ENCODE measurements around the gene TBC1D32.
"Not testable (repeated sequence)": the region's sequence is repeated elsewhere in the genome, so short reads cannot be mapped to it uniquely, and the experiment has no call there.

The TBC1D32 gene, protein sequence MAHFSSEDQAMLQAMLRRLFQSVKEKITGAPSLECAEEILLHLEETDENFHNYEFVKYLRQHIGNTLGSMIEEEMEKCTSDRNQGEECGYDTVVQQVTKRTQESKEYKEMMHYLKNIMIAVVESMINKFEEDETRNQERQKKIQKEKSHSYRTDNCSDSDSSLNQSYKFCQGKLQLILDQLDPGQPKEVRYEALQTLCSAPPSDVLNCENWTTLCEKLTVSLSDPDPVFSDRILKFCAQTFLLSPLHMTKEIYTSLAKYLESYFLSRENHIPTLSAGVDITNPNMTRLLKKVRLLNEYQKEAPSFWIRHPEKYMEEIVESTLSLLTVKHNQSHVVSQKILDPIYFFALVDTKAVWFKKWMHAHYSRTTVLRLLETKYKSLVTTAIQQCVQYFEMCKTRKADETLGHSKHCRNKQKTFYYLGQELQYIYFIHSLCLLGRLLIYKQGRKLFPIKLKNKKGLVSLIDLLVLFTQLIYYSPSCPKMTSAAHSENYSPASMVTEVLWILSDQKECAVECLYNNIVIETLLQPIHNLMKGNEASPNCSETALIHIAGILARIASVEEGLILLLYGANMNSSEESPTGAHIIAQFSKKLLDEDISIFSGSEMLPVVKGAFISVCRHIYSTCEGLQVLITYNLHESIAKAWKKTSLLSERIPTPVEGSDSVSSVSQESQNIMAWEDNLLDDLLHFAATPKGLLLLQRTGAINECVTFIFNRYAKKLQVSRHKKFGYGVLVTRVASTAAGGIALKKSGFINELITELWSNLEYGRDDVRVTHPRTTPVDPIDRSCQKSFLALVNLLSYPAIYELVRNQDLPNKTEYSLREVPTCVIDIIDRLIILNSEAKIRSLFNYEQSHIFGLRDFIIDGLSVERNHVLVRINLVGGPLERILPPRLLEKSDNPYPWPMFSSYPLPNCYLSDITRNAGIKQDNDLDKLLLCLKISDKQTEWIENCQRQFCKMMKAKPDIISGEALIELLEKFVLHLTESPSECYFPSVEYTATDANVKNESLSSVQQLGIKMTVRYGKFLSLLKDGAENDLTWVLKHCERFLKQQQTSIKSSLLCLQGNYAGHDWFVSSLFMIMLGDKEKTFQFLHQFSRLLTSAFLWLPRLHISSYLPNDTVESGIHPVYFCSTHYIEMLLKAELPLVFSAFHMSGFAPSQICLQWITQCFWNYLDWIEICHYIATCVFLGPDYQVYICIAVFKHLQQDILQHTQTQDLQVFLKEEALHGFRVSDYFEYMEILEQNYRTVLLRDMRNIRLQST

GRCh38 chr6:121334299-121335086, at the start of gene TBC1D32:
Gene TBC1D32 (minus strand): TSS chr6:121334480. CDS start chr6:121334430, 50 bp downstream.
- peak within 1 kb of the TSS; percentile 79 for H3K27ac ChIP-seq
- no peak for TF ChIP-seq CTCF (conservative IDR thresholded peaks at IDR 0.05)

- no peak for TF ChIP-seq CTCF (conservative IDR thresholded peaks at IDR 0.05)
- H3K27ac ChIP-seq = no peak overlapping the region
Observed at GRCh38 chr6:121383478-121383877, 49.2 kb upstream of the TBC1D32 start.

- no peak for TF ChIP-seq CTCF (conservative IDR thresholded peaks at IDR 0.05)
- no peak overlapping the region for H3K27ac ChIP-seq
Observed at GRCh38 chr6:121382467-121383121, 48.3 kb upstream of the TBC1D32 start.

DNA sequence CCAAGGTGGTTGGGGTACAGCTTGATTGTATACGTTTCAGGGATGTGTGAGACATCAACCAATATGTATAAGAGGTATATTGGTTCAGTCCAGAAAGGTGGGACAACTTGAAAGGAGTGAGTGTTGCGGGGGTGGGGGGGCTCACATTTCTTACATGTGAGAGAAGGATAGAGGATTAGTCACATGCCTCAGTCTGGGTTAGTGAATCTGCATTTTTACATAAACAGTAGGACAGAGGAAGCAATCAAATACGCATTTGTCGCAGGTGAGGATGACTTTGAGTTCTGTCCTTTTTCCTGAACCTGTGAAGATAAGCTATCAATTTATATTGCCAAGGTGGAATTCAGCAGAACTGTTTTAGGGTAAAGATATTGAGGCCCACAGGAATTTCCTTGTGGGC, 42.1 kb upstream of the TBC1D32 start:
- TF ChIP-seq CTCF (conservative IDR thresholded peaks at IDR 0.05) = no peak
- no peak overlapping the region for H3K27ac ChIP-seq

GRCh38 chr6:121374219-121374618, 39.9 kb upstream of the TBC1D32 start:
- H3K27ac ChIP-seq = not testable (repeated sequence)

GRCh38 chr6:121365536-121366521, 31.5 kb upstream of the TBC1D32 start:
- TF ChIP-seq CTCF (conservative IDR thresholded peaks at IDR 0.05) = no peak
- H3K27ac ChIP-seq = no peak overlapping the region
